ENCODE measurements around the gene ZNF284.
A peak's percentile ranks its signal among the peaks of the same experiment; 100 is the strongest.

The ZNF284 gene
- total RNA-seq, result 5.5 to 7.9 reads per million in 2 donors

DNA sequence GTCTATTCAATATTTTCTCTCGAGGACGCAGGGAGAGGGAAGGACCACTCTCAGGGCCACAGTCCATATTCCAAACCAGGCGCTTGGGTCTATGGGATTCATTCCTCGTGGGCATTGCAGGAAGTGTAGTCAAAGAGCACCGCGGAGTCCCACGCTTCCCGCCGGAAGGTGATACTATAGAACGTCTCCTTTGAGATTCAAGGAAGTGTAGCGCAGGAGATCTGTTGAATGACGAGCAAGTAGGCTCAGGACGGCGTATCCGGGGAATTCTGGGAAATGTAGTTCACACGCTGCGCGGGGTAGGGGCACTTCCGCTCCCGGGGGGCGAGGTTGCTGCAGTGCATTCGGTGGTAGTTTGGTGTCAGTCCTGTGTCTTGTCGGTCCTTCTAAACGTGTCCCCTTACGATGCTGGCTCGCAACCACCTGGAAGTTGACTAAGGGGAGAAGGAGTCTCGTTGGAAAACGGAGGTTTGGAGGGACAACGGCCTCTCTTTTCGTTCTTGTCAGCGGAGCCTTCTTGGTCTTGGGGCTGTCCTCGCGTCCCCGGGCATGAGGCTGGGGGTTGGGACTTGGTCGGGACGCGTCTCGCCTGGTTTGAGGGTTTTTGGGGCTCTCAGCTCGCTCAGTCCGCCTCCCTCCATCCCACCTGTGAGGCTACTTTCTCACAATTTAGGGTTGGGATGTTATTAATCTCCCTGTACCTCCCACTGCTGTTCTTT is at the start of gene ZNF284:
Gene ZNF284 (plus strand): TSS at position 336 of the 719 bp plus-strand sequence. CDS start 4,231 bp downstream, outside the sequence.
- peak; percentile 19 for DNase-seq

DNA sequence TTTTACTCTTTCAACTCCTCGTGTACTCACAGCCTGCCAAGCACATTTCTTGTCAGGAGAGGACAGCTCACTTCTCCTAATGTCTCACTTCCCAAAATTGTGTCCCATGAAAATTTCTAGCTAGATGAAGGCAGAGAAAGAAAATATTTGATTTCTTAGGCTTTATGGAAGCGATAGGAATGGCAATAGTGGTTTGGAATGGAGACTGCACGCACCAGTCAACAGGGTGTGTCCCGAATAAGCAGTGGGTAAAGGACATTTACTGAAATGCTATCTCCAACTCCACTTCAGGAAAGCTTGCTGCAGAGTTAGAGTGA is 47.1 kb upstream of the ZNF284 start:
- DNase-seq, result no peak

DNA sequence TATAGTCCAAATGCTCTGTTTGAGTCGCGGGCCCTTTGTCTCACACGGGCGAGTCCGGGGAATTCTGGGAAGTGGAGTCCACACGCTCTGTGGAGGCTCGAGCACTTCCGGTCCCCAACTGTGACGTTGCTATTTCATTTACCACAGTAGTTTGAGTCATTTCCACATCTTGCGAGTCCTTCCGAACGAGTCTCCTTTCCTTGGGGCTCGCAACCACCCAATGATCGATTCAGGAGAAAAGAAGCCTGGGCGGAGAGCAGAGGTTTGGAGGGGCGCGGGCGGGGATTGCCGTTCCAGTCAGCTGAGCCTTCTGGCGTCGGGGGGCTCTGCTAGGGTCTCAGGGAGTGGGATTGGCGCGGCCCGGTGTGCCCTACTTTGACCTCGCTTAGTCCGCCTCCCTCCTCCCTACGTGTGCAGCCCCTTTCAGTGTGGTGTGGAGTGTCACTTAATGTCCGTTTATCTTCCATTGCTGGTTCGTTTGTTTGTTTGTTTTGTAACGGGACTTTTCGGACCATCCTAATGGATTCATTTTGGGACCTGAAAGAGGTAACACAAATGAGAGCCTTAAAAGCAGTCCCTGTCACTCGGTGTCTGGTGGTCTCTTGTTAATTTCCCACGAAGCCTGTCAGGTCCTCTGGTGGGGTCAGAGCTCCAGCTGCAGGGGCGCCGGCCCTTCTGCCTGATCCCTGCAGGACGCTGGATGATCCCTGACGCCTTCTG is 46.6 kb upstream of the ZNF284 start, which contains the start of gene ZNF222:
Gene ZNF222 (plus strand): TSS at position 163 of the 720 bp plus-strand sequence. CDS start 58 bp downstream, at position 221.
- DNase-seq, result no peak

DNA sequence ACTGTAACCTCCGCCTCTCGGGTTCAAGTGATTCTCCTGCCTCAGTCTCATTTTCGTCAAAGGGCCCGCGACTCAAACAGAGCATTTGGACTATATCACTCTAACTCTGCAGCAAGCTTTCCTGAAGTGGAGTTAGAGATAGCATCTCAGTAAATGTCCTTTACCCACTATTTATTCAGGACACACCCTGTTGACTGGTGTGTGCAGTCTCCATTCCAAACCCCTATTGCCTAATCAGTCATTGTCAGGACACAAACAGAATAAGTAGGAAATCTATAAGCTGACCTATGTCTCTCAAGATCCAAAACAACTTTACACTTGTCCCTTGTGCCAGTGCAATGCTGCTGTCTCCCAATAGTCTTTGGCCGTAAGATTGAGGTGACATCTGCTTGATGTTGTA is 45.3 kb upstream of the ZNF284 start:
- no peak for DNase-seq

DNA sequence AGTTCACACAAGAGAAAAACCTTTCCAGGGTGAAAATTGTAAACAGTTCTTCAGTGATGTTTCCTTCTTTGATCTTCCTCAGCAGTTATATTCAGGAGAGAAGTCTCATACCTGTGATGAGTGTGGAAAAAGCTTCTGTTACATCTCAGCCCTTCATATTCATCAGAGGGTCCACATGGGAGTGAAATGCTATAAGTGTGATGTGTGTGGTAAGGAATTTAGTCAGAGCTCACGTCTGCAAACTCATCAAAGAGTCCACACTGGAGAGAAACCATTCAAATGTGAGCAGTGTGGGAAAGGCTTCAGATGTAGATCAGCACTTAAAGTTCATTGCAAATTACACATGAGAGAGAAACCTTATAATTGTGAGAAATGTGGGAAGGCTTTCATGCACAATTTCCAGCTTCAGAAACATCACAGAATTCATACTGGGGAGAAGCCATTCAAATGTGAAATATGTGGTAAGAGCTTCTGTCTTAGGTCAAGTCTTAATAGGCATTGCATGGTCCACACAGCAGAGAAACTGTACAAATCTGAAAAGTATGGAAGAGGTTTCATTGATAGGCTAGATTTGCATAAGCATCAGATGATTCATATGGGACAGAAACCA is 39.9 kb upstream of the ZNF284 start:
- DNase-seq, result no peak

DNA sequence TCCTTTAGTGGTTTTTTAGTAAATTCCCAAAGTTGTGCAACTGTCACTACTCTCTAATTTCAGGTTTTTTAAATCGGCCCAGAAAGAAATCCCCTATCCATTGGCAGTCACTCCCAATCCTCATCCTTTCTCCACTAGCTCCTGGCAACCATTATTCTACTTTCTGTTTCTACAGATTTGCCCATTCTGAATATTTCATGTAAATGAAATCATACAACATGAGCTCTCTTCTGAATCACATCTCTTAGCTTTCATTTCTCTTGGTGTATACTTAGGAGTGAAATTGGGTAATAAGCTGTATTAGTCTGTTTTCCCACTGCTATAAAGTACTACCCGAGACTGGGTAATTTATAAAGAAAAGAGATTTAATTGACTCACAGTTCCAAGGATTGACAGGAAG is 29.8 kb upstream of the ZNF284 start:
- no peak for DNase-seq

DNA sequence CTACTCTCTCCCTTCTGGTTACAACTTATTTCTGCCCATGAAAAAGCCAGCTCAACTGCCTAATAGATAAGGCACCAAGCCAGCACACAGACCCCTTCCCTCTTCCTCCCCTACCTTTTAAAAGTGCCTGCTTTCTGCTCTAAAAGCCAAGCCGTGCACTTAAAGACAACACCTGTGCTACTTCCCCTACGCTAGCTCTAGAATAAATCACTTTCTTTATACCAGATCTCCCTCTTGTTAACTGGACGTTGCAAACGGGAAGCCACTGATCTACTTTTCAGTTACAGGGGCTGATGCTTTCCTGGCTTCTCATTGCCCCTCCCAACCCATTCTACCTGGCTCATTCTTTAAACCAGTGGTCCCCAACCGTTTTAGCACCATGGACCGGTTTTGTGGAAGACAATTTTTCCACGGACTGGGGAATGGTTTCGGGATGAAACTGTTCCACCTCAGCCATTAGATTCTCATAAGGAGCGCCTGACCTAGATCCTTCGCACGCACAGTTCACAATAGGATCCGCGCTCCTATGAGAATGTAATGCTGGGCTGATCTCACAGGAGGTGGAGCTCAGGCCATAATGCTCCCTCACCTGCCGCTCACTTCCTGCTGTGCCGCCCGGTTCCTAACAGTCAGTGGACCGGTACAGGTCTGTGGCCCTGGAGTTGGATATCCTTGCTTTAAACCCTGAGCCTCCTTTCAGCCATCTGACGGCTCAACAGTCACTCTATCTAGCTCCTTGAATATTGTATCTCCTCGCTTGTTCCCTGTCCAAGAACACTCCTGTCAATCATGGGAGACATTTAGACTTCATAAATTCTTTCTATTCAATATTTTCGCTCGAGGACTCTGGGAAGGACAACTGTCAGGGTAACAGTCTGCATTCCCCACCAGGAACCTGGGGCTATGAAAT is 21.0 kb upstream of the ZNF284 start:
- no peak for DNase-seq

DNA sequence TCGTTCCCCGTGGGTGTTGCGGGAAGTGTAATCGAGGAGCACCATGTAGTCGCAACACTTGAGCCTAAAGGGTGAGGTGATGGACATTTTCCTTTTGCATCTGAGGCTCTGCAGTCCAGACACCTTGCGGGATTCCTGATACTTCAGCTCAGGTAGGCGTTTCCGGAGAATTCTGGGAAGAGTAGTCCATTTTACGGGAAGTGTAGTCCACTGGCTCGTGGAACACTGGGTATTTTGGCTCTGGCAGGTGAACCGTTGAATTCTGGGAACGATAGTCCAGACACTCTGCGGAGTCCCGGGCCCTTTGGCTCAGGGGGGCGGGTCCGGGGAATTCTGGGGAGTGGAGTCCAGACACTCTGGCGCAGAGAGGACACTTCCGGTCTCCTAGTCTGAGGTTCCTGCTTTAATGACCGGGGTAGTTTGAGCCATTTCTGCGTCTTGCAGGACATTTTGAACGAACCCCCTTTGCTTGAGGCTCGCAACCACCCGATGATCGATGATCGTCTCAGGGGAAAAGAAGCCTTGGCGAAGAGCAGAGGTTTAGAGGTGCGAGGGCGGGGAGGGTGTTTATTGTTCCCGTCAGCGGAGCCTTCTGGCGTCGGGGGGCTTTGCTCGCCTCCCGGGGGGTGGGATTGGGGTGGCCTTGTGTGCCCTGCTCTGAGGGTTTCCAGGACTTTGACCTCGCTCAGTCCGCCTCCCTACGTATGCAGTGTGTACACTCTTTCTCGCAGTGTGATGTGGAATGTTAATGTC is 20.1 kb upstream of the ZNF284 start, which contains the start of gene ZNF223:
Gene ZNF223 (plus strand): TSS at position 387 of the 753 bp plus-strand sequence. CDS start 3,141 bp downstream, outside the sequence.
- no peak for DNase-seq

DNA sequence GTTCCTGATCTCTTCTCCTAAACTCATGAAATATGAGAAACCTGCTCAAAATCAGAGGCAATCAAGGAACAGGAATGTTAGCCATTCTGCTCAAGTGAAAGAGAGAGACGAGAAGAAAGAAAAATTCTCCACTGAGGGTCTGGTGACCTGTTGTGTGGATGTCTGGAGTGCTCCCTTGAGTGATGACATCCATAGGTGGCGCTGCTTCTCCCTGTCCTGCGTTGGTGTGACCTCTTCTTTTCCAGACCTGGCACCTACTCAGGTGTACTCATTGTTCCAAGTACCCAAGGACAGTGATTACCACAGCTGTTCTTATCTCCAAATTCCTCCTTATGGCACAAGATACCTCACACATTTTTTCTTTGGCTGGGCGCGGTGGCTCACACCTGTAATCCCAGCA is 16.1 kb upstream of the ZNF284 start:
- no peak for DNase-seq

DNA sequence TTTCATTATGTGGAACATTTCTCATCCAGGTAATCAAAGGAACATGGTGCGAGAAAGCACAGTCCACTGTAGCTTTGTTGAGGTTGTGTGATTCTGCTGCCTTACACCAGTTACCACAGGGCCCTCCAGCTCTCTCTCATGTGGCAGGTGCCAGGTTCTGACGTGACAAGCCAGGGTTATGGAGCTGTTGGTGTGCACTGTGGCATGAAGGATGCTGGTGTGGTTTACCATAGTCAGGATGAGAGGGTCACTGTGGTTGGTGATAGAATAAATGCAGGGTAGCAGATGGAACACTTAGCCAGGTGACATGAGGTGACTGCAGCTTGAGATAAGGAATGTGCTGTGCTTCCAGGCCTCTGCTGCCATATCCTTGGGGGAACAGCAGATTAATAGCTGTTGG is 12.7 kb upstream of the ZNF284 start:
- no peak for DNase-seq

DNA sequence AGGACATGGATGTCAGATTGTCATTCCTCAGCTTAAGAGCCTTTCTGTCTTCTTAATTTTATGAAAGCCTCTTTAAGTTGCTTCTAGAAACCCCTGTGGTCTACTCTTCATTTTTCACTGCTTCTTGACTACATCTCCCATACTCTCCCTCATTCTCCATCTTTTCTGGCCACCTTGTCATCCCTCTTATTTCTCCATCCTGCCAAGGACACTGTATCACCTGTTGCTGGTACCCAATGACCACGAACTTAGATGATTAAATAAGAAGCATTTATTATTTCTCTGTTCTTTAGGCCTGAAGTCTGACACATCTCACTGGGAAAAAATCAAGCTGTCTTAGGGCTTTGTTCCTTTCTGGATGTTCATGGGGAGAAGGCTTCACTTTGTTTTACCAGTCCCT is 10.9 kb upstream of the ZNF284 start:
- no peak for DNase-seq

DNA sequence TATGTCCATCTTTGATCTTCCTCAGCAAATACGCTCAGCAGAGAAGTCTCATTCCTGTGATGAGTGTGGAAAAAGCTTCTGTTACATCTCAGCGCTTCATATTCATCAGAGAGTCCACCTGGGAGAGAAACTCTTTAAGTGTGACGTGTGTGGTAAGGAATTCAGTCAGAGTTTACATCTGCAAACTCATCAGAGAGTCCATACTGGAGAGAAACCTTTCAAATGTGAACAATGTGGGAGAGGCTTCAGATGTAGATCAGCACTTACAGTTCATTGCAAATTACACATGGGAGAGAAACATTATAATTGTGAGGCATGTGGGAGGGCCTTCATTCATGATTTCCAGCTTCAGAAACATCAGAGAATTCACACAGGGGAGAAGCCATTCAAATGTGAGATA is 5.7 kb upstream of the ZNF284 start:
- DNase-seq, result no peak

DNA sequence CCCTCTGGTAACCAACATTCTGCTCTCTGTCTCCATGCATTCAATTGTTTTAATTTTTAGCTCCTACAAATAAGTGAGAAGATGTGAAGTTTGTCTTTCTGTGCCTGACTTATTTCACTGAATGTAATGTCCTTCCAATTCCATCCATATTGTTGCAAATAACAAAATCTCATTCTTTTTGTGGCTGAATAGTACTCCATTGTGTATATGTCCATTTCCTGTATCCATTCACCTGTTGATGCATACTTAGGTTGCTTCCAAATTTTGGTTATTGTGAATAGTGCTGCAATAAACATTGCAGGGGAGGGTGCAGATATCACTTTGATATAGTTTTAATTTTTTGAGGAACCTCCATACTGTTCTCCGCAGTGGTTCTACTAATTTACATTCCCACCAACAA is 2.5 kb upstream of the ZNF284 start:
- no peak for DNase-seq

DNA sequence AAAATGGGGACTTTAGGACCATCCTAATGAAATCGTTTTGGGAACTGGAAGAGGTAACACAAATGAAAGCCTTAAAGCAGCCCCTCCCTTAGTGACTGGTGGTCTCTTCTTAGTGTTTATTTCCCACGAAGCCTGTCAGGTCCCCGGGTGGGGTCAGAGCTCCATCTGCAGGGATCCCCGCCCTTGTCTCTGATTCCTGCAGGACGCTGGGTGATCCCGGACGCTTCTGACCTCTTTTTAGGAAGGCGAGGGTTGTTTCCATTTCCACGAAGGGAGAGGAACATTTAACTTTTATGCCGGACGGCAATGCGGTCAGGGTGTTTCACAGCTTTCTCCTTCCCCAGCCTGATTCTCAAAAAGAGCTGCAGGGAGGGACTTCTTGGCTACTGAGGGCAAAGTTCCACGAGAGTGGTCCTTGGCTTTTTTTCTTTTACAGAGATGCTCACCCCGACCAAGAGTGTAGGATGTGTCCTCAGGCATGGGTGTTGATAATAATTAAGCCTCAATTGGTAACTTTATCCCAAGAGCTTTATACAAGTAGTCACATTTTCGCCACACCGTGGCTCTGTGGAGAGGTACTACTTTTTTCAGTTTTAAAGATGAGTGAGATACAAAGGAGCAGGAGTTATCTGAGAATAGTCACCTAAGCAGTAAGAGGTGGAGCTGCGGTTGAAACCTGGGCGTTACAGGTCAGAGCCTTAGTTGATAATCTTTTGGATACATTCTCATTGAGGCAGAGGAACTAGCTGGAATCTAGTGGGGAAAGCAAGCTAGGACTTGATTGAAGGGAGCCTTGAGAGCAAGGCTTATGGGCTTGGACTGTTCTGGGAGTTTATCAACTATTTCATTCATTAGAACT is 813 bp downstream of the ZNF284 start:
- no peak for DNase-seq

DNA sequence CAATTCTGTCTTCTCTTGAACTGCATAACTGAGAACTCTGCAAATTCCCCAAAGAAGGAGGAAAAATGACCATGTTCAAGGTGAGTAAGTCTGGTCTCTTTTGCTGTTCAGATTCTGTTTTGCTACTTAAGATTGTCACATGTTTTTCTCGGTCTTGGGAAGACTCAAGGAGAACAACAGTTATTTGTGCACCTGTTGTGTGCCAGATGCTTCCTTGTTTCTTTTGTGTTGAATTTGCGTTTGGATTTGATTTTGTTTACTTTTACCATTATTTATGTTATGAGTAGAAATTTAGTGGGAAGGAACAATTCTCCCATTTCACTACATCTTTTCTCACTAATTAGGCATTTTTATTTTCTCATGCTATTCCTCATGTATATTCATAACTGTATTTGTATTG is 4.4 kb downstream of the ZNF284 start:
- no peak for DNase-seq

DNA sequence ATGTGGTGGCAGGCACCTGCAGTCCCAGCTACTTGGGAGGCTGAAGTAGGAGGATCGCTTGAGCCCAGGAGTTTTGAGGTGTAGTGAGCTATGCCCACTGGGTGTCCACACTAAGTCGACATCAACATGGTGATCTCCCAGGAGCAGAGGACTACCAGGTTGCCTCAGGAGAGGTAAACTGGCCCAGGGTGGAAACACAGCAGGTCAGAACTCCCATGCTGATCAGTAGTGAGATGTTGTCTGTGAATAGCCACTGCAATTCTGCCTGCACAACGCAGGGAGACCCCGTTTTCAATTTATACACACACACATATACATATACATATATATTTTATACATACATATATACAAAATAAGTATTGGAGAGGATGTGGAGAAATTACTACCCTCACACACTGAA is 20.1 kb downstream of the ZNF284 start:
- no peak for DNase-seq

DNA sequence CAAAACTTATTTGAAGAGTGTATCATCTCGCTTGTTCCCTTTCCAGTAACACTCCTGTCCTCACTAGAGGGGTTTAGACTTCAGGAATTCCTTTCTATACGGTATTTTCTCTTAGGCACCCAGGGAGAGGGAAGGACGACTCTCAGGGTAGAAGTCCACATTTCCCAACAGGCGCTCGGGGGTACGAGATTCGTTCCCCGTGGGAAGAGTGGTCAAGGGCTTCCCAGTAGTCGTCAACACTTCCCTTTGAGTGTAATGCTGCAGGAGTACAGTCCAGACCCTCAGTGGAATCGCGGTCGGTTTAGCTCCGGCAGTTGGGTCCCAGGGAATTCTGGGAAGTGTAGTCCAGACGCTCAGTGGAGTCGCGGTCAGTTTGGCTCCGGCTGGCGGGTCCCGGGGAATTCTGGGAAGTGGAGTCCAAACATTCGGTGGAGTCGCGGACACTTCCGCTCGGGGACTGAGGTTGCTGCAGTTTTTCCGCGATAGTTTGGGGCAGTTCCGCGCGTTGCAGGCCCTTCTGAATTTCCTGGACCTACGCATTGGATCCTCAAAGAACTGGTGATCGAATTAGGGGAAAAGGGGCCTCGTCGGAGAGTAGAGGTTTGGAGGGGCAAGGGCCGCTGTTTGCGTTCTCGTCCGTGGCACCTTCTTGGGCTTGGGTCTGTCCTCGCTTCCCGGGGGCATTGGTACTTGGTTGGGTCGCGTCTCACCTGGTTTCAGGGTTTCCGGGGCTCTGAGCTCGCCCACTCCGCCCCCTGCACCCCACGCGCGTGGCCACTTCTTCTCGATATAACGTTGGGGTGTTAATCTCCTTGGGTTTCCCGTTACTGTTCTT is 22.2 kb downstream of the ZNF284 start, which contains the start of gene ZNF224:
Gene ZNF224 (plus strand): TSS at position 431 of the 835 bp plus-strand sequence. CDS start 3,513 bp downstream, outside the sequence.
- DNase-seq, result peak; percentile 43

DNA sequence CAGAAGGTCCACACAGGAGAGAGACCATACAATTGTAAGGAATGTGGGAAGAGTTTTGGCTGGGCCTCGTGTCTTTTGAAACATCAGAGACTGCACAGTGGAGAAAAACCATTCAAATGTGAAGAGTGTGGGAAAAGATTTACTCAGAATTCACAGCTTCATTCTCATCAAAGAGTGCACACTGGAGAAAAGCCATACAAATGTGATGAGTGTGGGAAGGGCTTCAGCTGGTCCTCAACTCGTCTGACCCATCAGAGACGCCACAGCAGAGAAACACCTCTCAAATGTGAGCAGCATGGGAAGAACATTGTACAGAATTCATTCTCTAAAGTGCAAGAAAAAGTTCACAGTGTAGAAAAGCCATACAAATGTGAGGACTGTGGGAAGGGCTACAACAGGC is 35.8 kb downstream of the ZNF284 start:
- DNase-seq, result no peak

DNA sequence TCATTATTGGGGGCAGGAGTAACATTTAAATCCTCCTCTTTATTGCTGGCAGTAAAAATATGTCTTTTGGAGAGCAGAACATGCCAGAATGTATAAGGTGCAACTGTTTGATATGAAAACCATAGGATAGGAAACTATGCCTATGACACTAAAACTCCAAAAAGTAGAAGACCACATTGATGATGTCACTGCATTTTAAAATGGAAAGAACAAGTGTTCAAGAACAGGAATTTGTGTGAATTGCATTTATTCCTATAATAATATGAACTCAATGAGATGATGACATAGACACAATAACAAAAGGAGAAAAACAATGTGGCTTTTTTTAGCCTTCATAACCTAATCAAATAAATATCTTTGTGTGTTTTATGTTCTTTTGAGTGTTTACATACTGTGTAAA is 37.5 kb downstream of the ZNF284 start:
- no peak for DNase-seq

DNA sequence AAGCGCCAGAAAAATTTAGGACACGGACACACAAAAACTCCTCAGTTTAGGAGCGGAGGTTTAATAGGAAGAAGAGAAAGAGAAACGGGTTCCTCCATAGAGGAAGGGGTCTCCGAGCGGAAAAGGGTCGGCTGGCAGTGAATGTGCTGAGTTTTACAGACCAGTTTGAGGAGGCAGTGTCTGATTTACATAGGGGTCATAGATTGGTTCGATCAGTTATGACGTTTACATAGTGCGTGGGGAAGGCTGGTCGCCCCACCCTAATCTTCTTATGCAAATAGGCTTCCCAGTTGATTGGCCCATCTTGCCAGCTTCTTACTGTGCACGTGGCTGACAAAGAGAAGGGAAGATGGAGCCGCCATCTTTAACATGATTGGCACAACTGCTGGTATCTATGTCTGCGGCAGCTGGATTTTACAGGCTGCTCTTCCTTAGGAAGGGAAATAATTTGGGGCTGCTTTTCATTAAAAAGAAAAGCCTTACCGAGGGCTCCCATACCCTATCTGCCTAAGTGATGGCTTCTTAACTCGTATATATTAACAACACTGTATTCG is 40.0 kb downstream of the ZNF284 start:
- no peak for DNase-seq
